Fibroblast of skin of scalp (primary cell): ENCODE data around the gene ACKR3.

Experiments used
- DNase-seq: peaks from one replicate; pipeline ENCODE4 v3.0.0-alpha.2; 2013

The ACKR3 gene

DNA sequence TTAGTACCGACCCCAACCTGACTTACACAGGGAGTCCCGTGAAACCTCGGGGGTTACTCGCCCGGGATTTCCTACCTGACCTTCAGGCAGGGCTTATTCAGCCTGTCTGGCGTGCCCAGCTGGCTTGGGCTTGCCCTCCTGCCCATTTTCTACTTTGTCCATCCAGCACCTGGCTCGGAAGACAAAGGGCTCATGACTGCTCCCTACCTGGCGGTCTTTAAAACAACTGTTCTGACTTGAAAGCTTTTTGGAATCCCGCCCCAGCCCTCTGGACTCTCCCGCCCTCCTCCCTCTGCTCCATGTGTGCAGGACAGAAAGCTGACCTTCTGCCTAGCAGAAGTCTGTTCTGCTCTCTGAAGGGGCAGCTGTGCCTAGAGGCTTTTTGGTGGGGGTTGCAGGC, 43.1 kb downstream of the ACKR3 start:
- no peak for DNase-seq

DNA sequence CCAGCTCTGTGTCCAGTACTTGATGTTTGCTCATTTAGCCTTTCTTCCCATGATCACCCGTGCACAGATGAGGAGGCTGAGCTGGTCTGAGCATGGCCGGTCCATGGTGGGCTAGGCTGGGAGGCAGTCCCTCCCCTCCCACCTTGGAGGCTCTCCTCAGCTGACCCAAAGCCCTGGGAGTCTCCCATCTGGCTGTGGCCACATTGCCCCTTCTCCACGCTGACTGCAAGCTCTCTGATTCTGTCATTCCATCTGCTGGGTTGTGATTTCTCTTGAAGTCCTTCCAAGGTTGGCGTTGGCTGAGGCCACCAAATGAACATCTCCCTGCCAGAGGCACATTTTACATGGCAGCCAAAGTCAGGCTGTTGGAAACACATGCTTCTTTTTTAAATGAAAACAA, 44.0 kb downstream of the ACKR3 start:
- DNase-seq, result no peak

DNA sequence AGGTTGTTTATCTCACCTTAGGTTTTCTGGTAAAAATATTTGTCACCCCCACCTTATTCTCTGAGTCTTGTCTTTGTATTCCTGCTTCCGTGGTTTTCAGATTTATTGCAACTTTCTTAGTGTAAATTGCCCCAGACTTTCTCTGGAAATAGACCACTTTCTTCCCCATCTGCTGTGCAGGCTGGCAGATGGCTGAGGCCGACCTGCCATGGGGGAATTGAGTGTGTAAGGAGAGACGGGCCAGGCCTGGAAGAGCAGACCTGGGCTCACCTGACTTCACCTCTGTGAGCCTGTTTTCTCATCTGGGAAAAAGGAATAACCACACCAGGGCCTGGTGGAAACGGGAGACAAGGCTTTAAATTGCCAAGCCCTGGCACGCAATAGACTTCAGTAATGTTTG, 44.9 kb downstream of the ACKR3 start:
- no peak for DNase-seq

DNA sequence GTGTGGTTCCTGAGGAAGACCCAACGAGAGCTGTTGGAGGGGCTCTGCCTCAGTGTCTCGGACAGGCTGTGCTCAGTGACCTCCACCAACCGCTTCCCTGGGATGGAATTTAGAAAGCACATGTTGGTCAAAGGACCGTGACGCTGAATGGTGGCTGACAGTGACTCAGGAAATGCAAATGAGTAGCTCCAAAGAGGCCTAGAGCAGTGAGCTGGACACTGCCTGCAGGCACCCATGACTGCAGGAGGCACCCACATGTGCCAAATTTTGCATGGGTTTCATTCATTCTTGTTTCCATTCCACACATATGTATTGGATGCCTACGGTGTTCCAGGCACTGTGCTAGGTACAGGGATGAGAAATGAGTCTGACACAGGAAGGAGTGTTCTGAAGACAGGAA, 46.4 kb downstream of the ACKR3 start:
- no peak for DNase-seq

DNA sequence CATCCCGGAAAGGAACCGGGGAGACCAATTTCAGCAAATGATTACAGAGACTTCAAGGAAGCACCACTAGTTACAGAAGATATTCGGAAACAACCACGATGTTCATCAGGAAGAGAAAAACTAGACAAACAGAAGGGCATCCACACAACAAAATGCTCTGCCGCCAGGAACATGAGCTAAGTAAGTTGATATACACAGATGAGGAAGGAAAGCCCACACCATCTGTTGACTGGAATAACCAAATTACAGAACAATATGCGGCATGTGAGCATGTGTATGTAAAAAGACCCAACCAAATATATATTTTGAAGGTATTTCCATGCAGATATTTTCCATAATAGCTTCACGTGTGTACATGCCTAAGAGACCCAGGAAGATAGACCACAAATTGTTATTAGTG, 47.0 kb downstream of the ACKR3 start:
- no peak for DNase-seq

DNA sequence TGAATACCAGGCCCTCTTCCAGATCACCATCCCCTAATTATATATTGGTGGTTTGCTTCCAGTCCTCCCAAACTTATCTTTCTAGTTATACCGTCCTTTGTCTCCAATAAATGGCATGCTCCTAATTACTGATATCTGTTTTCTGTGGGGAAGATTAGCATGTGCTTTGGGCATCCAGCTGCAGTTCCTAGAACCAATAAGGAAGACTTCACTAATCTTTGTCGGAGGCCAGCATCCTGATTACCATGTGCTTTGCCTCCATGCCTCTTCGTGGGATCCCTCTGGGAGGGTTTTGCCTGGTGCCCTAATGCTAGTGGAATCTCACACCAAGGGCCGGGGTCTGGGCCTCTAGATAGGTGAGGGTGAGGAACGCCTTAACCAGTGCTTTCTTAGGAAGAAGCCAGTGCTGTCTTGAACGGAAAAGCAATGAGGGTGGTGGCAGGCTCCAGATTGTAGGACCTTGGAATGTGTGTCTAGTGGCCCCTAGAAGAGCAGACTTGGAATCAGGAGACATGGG, 47.7 kb downstream of the ACKR3 start:
- DNase-seq, result no peak

DNA sequence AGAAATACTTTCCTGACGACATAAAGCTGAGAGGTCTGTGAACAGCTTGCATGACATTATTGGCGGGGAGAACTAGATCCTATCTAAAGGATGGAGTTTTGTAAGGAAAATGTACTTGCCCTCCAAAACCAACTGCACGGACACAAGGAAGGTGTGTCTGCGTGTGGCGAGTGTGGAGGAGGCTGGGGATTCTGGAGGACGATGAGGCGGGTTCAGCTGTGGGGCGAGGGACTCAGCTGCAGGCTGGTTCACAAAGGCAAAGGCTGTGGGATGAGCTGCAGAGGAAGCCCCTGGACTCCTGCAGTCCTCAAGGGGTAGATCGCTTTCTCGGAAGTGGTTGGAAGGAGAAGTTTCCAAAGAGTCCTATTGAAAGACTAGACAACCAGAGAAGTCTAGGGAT, 48.2 kb downstream of the ACKR3 start:
- no peak for DNase-seq

DNA sequence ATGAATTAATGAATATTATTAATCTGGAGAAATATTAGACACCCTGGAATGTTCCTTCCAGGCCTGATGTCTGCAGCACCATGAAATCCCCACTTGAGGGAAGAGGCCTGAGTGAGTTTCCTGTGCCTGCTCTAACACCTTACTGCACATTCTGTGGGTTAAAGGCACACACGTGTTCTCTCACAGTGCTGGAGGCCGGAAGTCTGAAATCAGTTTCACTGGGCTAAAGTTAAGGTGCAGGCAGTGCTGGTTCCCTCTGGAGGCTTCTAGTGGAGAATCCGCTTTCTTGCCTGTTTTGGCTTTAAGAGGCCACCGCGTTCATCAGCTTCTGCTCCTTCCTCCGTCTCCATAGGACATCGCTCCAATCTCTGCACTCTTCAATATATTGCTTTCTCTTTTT, 48.7 kb downstream of the ACKR3 start:
- DNase-seq, result no peak

DNA sequence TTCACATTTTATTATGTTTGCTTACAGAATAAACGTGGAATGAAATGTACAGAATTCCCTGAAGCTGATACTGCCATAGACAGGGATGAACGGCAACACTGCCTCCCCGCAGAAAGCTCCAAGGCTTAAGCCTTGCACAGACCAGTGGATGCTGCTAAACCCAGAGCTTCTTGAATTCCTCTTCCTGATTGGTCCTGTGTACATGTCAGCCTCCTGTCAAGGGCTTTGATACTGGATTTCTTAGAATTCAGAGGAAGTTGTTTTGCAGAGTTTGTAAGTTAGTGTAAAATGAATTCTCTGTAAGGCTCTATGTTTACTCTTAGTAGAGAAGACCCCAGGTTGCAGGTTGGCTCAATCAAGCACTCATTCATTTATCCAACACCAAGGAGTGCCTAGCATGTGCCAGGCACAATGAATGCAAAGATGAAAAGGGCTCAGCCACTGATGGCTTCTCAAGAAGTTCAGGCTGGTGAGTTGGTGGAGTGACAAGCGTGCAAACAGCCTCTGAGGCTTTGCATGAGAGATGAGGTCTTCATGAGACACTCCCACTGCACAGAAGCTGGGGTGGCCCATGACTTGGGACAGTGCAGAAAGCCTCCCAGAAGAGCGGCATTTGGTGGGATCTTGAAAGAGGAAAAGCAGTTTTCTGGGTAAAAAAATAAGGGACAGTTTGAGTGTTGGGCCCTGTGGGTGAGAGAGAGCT, 50.4 kb downstream of the ACKR3 start:
- no peak for DNase-seq

DNA sequence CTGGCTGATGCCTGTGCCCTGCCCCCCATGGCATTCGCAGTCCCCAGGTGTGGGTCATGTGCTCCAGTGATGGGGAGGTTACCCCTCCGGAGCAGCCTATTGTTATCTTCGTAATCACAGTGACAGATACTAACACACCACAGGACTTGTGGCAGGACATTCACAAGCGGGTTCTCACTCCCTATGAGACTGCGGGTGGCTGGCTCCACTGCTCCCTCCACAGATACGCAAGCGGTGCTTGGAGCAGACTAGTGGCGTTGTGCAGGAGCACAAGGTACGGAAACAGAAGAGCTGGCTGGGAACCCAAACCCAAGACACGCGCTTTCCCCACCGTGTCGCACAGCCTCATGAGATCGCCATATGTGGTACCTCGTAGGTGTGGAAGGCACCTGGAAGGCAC, 52.2 kb downstream of the ACKR3 start:
- no peak for DNase-seq

DNA sequence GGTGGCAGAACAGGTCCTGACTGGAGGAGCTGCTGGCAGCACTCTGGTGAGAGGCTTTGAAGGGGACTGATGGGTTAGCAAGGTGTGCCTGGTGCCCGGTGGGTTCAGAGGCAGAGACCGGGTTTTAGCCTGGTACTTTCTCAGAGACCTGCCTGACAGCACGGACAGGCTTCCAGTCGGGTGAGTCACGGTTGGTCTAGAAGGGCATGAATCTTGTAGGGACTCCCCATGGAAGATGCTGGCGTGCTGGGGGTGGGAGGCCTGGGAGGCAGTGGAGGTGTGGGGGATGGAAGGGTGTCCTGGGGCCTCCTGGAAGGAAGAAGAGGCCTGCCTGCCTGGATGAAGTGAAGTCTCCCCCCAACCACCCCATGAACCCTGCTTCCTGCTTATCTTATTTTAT, 52.6 kb downstream of the ACKR3 start:
- DNase-seq, result no peak

DNA sequence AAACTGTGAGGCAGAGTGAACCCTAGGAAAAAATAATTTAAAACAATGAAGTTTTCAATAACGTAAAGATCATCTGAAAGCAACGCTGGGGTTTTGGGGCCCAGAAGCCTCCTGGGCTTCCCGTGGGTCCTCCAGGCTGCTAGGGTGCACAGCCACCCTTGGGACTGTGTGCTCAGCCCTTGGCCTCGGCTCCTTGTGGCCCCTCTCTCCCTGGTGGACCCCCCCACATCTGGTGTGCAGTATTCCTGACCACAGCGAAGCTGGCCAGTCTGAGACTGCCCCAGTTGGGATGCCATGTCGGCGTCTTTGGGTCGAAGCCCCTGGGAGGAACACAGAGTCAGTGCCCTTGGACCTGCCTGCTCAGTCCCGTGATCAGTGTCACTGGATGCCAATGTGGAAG, 53.0 kb downstream of the ACKR3 start:
- no peak for DNase-seq

DNA sequence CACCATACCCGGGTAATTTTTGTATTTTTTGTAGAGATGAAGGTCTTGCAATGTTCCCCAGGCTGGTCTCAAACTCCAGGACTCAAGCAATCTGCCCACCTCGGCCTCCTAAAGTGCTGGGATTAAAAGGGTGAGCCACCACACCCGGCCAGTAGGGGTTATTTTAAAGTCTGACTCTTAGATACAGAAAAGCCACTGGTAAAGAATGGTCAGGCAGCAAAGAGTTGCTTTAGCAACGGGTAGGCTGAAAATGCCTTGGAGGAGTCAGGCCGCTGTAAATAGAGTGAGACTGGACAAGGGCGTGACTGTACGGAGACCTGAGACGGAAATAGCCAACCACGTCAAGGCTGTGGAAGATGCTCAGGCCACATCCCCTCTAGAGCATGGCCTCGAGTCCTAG, 54.2 kb downstream of the ACKR3 start:
- no peak for DNase-seq

DNA sequence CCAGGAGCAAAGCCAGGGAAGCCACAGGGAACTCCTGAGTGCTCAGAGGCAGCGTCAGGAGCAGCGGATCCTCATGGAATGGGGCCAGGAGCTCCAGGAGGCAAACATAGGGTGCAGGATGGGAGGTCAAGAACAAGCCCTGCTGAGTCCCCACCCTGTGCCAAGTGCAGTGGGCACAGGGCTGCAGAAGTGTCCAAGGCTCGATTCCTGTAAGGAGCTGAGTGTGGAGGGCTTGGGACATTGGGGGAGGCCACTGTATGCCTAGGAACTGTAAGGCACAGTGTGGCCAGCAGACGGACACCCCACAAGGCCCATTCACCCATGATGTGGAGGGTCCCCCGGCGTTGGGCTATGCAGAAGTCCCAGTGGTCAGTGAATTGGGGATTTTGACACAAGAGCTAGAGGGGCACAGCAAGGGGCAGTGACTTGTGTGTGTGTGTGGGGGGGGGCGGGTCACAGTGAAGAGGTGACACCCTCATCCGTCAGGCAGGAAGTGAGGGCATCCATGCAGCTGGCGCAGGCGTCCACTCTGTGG, 55.6 kb downstream of the ACKR3 start:
- no peak for DNase-seq

DNA sequence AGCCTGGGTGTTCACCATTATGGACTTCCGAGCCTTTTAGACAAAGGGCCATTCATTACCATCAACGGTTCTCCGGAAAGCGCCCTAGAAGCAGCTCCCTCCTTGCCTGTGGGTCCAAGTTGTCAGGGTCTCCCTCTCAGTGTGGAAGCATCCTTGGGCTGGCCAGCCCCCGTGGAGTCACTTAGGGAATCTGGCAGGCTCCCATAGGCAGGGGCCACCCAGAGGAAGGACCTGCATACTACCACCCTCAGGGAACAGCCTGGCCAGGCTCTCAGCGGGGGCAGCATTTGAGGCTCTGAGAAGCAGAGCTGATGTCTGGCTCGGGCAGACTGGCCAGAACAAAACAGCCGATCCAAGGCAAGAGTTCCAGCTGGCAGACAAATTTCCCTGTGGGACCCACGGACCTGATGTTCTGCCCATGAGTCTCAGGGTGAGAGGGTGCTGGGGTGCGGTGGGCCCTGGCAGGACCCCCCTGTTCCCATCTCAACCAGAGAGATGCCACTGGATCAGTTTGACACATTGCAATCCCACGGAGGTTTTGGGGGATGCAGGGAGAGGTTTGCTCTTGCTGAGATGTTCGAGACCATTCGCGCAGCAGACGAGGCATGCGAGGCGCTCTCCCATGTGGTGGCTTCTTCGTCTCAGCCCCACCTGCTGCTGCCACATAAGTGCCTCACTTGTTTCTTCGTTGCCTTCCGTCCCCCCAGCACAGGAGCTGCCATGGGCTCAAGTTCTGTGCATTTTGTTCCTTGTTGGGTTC, 56.9 kb downstream of the ACKR3 start:
- DNase-seq, result no peak

DNA sequence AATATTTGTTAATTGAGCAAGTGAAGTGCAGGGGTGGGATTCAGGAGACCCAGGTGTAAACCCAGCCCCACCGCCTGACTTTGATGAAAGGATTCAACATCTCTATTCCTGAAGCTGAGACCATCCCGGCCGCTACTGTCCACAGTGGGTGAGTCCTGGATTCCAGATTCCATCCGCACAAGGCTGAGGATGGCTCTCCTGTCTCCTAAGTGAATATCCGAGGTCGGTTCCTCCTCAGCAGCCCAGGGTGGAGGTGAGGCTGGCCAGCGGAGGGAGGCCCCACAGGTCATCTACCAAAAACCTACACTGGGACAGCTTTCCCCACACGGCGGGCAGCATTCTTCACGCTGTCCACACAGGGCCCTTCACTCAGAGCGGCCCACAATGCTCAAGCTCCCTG, 57.6 kb downstream of the ACKR3 start:
- DNase-seq, result no peak

DNA sequence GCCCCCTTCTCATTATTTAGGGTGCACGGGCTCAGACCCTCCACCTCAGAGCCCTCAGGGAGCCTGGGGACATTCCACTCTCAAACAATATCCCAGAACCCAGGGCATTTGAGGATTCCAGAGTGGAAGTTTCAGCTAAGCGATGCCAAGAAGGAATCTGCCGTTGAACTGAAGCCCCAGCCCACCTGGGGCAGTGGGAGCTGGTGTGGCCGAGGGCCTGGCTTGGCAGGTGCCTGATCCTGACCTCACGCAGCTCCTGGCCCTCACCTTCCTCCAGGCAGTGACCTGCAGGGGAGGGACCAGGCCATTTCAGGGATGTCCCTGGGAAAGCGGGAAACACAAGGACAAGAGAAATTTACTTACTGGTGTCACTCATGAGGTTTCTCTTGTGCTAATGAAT, 58.2 kb downstream of the ACKR3 start:
- DNase-seq, result no peak

DNA sequence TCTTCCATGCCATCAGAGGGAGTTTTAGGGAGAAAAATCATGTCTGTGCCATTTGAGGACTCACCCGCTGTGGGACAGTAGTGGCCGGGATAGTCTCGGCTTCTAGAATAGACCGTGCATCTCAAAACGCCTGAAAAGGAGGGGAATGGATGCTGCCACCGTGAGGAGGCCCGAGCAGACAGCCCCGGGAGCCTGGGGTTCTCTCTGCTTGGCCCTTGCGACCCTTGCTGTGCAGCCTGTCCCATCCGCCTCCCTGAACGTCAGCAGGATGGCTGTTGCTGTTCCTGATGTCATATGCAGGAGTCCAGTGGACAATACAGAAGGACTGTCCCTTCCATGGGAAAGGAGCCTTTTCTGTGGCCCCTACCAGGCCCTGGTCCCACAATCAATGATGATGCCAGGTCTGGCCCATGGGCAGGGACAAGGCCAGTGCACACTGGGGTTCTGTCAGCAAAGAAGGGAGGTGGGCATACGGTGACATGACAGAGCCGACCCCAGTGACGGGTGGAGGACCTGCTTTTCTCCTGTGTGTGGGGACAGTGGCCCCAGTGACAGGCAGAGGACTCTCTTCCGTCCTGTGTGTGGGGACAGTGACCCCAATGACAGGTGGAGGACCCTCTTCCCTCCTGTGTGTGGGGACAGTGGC, 58.8 kb downstream of the ACKR3 start:
- DNase-seq, result no peak

DNA sequence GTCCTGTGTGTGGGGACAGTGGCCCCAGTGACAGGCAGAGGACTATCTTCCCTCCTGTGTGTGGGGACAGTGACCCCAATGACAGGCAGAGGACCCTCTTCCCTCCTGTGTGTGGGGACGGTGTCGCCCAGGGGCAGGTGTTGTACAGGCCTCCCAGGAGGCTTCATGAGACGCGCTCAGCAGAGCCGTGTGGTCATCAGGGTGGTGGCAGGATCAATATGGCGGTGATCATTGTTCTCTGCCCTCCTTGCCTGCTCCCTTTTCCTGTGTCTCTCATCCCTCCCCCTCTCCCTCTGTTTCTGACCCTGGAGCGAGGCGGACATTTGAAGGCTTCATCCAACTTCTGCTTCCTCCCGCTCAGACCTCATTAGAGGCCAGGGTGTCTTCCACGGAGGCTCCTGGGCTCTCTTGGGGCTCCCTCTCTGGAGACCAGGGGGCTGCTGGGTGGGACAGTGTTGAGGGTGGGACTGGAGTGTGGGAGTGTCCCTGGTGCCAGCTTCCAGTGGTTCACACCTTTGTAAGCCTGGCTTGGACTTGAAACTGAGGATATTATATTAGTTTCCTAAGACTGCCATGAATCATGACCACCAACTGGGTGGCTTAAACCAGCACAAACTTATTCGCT, 59.5 kb downstream of the ACKR3 start:
- no peak for DNase-seq

DNA sequence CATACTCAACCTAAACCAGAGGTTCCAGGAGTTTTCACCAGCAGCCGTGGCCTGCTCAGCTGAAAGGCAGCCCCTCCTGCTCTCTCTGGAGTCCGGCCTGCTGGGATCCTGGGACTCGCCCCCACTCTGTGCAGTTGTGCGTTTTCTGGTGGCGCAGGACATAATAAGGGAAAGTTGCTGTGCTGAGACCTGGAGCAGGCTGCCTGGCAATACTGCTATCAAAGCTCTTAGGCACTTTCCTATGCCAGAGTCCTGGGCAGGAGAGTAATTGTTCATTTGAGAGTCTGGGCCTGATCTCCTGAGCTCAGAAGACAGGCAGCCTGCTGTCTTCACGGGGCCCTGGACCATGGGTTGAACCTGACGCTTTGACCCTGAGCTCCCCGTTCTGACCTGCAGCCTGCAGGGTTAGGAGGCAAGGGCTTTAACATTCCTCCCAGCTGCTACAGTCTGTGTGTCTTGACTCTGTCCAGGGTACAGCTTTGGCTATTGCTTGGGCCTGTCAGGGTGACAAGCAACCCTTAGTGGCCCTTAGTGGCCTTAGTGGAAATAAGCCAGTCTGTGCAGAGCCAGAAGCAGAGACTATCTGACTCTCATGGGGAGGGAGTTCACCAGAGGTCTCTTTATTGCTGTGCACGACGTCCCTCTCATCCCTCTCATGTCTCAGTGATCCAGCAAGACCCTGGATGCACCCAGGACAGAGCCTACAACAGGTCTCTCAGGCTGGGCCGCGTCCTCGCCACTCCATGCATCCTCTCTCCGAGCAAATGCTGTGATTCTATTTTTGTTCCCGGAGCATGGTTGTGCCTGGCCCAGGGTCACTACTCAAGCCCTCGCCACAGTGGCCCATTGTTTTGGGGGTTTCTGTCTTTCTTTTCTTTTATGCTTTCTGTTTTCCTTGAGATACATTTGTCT, 60.6 kb downstream of the ACKR3 start:
- DNase-seq, result no peak

DNA sequence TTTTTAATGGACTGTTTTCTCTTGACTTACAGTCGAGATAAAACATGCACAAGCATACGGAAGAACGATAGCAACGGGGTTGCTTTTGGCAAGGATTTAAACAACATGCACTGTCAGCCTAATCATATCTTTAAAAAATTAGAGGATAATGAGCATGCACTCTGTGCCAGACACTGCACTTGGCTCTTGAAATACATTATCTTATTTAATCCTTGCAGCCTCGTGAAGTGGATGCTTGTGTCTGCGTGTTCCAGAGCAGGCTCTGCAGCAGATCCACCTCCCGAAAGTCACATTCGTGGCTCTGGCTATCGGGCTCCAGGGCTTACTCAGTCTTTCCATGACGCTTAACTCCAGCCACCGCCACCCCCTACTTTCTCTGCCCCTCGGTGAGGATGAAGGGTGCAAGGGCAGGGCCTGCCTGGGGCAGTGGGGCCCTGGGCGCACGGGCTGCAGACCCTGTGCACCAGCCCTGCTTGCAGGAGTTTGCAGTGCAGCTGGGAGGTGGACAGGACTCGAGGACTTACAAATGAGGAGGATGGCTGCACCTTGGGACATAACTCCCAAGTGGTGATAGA, 61.7 kb downstream of the ACKR3 start:
- no peak for DNase-seq

DNA sequence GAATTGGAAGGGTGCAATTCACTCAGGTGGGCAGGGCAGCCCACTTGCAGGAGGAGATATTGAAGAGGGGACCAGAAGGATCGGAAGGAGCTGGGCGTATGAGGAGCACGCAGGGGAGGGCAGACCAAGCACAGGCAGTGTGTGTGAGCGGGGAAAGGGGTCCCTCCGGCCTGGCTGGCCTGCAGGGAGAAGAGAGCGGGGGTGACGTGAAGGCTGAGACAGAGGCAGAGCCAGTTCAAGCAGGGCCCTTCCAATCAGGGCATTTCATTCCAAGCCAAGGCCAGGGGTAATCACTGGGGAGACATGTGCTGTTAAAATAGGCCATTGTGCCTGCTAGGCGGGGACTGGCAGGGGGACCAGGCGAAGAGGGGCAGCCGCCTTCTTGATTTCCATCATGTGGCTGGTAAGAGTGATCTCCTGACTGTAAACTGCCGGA, 62.2 kb downstream of the ACKR3 start:
- DNase-seq, result no peak
